HG03520 (cell line): Measurements from ENCODE around the gene HMGA1.

ENCODE experiments used
- ATAC-seq: cut with Tn5 transposase; IDR thresholded peaks from one replicate; pipeline ENCODE4 v1.9.1; 2021; ENCODE audit warnings: mild to moderate bottlenecking, moderate library complexity; ENCODE audit not compliant: unreplicated experiment

The HMGA1 gene

GRCh38 chr6:34288581-34288980 lies 51.9 kb downstream of the HMGA1 start:
- ATAC-seq, result no peak

- ATAC-seq, result no peak
Observed at GRCh38 chr6:34289137-34289536, 52.5 kb downstream of the HMGA1 start.

DNA sequence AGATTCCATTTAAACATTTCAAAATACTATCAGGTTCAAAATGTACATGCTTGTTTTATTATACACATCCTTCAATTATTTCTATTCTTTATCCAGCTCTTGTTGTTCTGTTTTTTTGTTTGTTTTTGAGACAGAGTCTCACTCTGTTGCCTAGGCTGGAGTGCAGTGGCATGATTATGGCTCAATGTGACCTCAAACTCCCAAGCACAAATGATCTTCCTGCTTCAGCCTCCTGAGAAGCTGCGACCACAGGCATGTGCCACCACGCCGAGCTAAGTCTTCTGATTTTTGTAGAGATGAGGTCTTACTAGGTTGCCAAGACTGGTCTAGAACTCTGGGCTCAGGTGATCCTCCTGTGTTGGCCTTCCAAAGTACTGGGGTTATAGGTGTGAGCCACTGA lies 56.3 kb downstream of the HMGA1 start:
- ATAC-seq, result no peak

- ATAC-seq, result peak; percentile 67
Observed at GRCh38 chr6:34295721-34296120, 59.0 kb downstream of the HMGA1 start.
